Spinal cord (tissue), 10 donors: ENCODE data around the gene SEMA5A. TPM values are rescaled to one million over a fixed set of nuclear protein-coding genes. Genes with fewer than 3 reads are reported as not detected.

ENCODE experiments used
- DNase-seq, 6 donors: peaks; one replicate each; pipeline versions ENCODE4 v3.0.0 to v3.0.0-alpha.2; 2013 to 2015; ENCODE audit warnings: low spot score in 6 of 6, low read depth in 4 of 6
- H3K27ac ChIP-seq: one replicate; pipeline ENCODE4 v1.5.1; 2013; ENCODE audit warnings: low read depth, low read length, control low read depth
- H3K27me3 ChIP-seq: one replicate; pipeline ENCODE4 v1.6.1; 2013; ENCODE audit warnings: low read length; ENCODE audit not compliant: control insufficient read depth, insufficient read depth
- H3K36me3 ChIP-seq: one replicate; pipeline ENCODE4 v1.6.1; 2013; ENCODE audit warnings: low read length; ENCODE audit not compliant: control insufficient read depth, insufficient read depth
- H3K4me1 ChIP-seq: one replicate; pipeline ENCODE4 v1.6.1; 2013; ENCODE audit warnings: low read length; ENCODE audit not compliant: control insufficient read depth, insufficient read depth
- H3K4me3 ChIP-seq: one replicate; pipeline ENCODE4 v1.5.1; 2013; ENCODE audit warnings: low read depth, low read length, control low read depth
- H3K9me3 ChIP-seq: one replicate; pipeline ENCODE4 v1.6.1; 2013; ENCODE audit warnings: low read length; ENCODE audit not compliant: control insufficient read depth, insufficient read depth
- WGBS: methylation state at CpG from one replicate; pipeline ENCODE4 v1.1.5; 2013; ENCODE audit warnings: missing lambda C conversion rate; ENCODE audit not compliant: insufficient coverage; 5-methylcytosine and 5-hydroxymethylcytosine counted together
- polyA plus RNA-seq, 2 donors: library from polyadenylated mRNA; unstranded; fragments of 120-200 nt; gene quantifications; one replicate each; pipeline ENCODE4 v1.2.1, GENCODE V29; 2013; ENCODE audit not compliant: insufficient read length in 2 of 2
- total RNA-seq, 2 donors: library from RNA; depleted of rRNA in 1 of 2; stranded (reverse); fragments of 120-200 nt in 1 of 2; fragments of >200 nt in 1 of 2; gene quantifications; one replicate each; pipeline versions ENCODE4 v1.2.3 to v1.2.4, GENCODE V29; 2013 to 2014
- donor health status: healthy.

The SEMA5A gene
- total and polyA plus RNA-seq, 4 donors: 35.2 to 70.7 (median 59.3) TPM

- no peaks in the 10 kb centered on the region for H3K9me3 ChIP-seq
- H3K27me3 ChIP-seq: no peaks in the 10 kb centered on the region
- 67% methylated on average over 1 of the region's 2 CpGs for WGBS
- H3K4me3 ChIP-seq: no peak overlapping the region
- H3K4me1 ChIP-seq: no peaks in the 10 kb centered on the region
- H3K27ac ChIP-seq: no peak overlapping the region
- no peak for DNase-seq
- no peaks in the 10 kb centered on the region for H3K36me3 ChIP-seq
Measured at GRCh38 chr5:9240431-9240830, 305.4 kb downstream of the SEMA5A start.

- H3K4me3 ChIP-seq: no peak overlapping the region
- no peaks in the 10 kb centered on the region for H3K27me3 ChIP-seq
- DNase-seq: no peak
- H3K9me3 ChIP-seq: no peaks in the 10 kb centered on the region
- no peak overlapping the region for H3K27ac ChIP-seq
- H3K4me1 ChIP-seq: no peaks in the 10 kb centered on the region
- no CpG with 5 or more reads among the region's 2 CpGs for WGBS
- H3K36me3 ChIP-seq: no peaks in the 10 kb centered on the region
Measured at GRCh38 chr5:9239626-9240025, 306.2 kb downstream of the SEMA5A start.

- no peaks in the 10 kb centered on the region for H3K27me3 ChIP-seq
- no peaks in the 10 kb centered on the region for H3K36me3 ChIP-seq
- H3K4me3 ChIP-seq: no peak overlapping the region
- no peak overlapping the region for H3K27ac ChIP-seq
- no peaks in the 10 kb centered on the region for H3K9me3 ChIP-seq
- no peak for DNase-seq
- H3K4me1 ChIP-seq: no peaks in the 10 kb centered on the region
Measured at GRCh38 chr5:9239071-9239470, 306.8 kb downstream of the SEMA5A start.

GRCh38 chr5:9233712-9234111, 312.2 kb downstream of the SEMA5A start:
- peak in 1 of 6 donors; percentile 7 for DNase-seq
- Histone ChIP-seq H3K9me3 (no peaks in the 10 kb centered on the region), H3K4me1 (no peaks in the 10 kb centered on the region), H3K27me3 (no peaks in the 10 kb centered on the region), H3K36me3 (no peaks in the 10 kb centered on the region), H3K27ac (peak overlapping the region; percentile 70), H3K4me3 (no peak overlapping the region)

GRCh38 chr5:9233035-9233434, 312.8 kb downstream of the SEMA5A start:
- Histone ChIP-seq H3K4me3 (no peak overlapping the region), H3K27ac (peak overlapping the region; percentile 69), H3K4me1 (no peaks in the 10 kb centered on the region), H3K27me3 (no peaks in the 10 kb centered on the region), H3K36me3 (no peaks in the 10 kb centered on the region), H3K9me3 (no peaks in the 10 kb centered on the region)
- WGBS: no CpG with 5 or more reads among the region's 2 CpGs
- peak in 1 of 6 donors; percentile 20 for DNase-seq

- Histone ChIP-seq H3K4me1 (no peaks in the 10 kb centered on the region), H3K4me3 (no peak overlapping the region), H3K36me3 (no peaks in the 10 kb centered on the region), H3K9me3 (no peaks in the 10 kb centered on the region), H3K27me3 (no peaks in the 10 kb centered on the region), H3K27ac (no peak overlapping the region)
- 82% methylated on average over 2 of the region's 2 CpGs for WGBS
- DNase-seq: no peak
Measured at GRCh38 chr5:9231842-9232241, 314.0 kb downstream of the SEMA5A start.

- Histone ChIP-seq H3K9me3 (no peaks in the 10 kb centered on the region), H3K4me1 (no peaks in the 10 kb centered on the region), H3K27ac (no peak overlapping the region), H3K27me3 (no peaks in the 10 kb centered on the region), H3K4me3 (no peak overlapping the region), H3K36me3 (peaks cover 2% of the 10 kb centered on the region)
- 74% methylated on average over 5 of the region's 5 CpGs for WGBS
- DNase-seq: peak in 1 of 6 donors; percentile 37
Measured at GRCh38 chr5:9230355-9230754, 315.5 kb downstream of the SEMA5A start.

GRCh38 chr5:9226016-9226536, 319.8 kb downstream of the SEMA5A start:
- Histone ChIP-seq H3K4me1 (no peaks in the 10 kb centered on the region), H3K27ac (no peak overlapping the region), H3K27me3 (no peaks in the 10 kb centered on the region), H3K36me3 (peaks cover 2% of the 10 kb centered on the region), H3K4me3 (no peak overlapping the region), H3K9me3 (no peaks in the 10 kb centered on the region)
- WGBS: 100% methylated on average over 2 of the region's 2 CpGs
- DNase-seq: no peak

GRCh38 chr5:9222054-9222976, 323.6 kb downstream of the SEMA5A start:
- no peaks in the 10 kb centered on the region for H3K27me3 ChIP-seq
- DNase-seq: no peak
- no peak overlapping the region for H3K27ac ChIP-seq
- no peak overlapping the region for H3K4me3 ChIP-seq
- peaks cover 2% of the 10 kb centered on the region for H3K36me3 ChIP-seq
- WGBS: 56% methylated on average over 6 of the region's 7 CpGs
- H3K4me1 ChIP-seq: no peaks in the 10 kb centered on the region
- H3K9me3 ChIP-seq: no peaks in the 10 kb centered on the region

- Histone ChIP-seq H3K4me3 (no peak overlapping the region), H3K27me3 (no peaks in the 10 kb centered on the region), H3K36me3 (peaks cover 3% of the 10 kb centered on the region), H3K9me3 (no peaks in the 10 kb centered on the region), H3K27ac (no peak overlapping the region), H3K4me1 (no peaks in the 10 kb centered on the region)
- no peak for DNase-seq
- 100% methylated on average over 2 of the region's 4 CpGs for WGBS
Measured at GRCh38 chr5:9218358-9218757, 327.5 kb downstream of the SEMA5A start.
